Activated CD8-positive, alpha-beta T cell treated with anti-CD3 and anti-CD28 coated beads, Interleukin-2, amount 10 ng/mL, durations not matched to agents 7 days and 5 days (primary cell): ENCODE measurements around the gene KCNJ12. TPM values are rescaled to one million over a fixed set of nuclear protein-coding genes. Genes with fewer than 3 reads are reported as not detected.
A peak's percentile ranks its signal among the peaks of the same experiment; 100 is the strongest.

ENCODE experiments used
- ATAC-seq: fragments of 150-1000 bp; cut with Tn5 transposase; one replicate; pipeline ENCODE4 v1.10.0; 2021; ENCODE audit warnings: moderate library complexity
- CTCF ChIA-PET: fragments of 350-600 bp; sonication (Branson Sonifier 250); formaldehyde crosslinking; loops from one replicate; lab custom pipeline; 2021; ENCODE audit warnings: antibody characterized with exemption; lab: Charles Lee
- POLR2A ChIA-PET: fragments of 350-600 bp; sonication (Branson Sonifier 250); formaldehyde crosslinking; loops from one replicate; lab custom pipeline; 2021; ENCODE audit warnings: antibody characterized with exemption; lab: Charles Lee
- DNase-seq: peaks from one replicate; pipeline ENCODE4 v3.0.0-alpha.2; 2020
- H3K27ac Mint-ChIP-seq: one replicate; pipeline ENCODE4 v1.8.0; 2021; ENCODE audit warnings: mild to moderate bottlenecking, mixed read lengths
- H3K27me3 Mint-ChIP-seq: one replicate; pipeline ENCODE4 v1.8.0; 2021; ENCODE audit warnings: low read depth, mixed read lengths
- H3K36me3 Mint-ChIP-seq: one replicate; pipeline ENCODE4 v1.8.0; 2021; ENCODE audit warnings: low read depth, mixed read lengths
- H3K4me1 Mint-ChIP-seq: one replicate; pipeline ENCODE4 v1.8.0; 2021; ENCODE audit warnings: low read depth, mixed read lengths
- H3K4me3 Mint-ChIP-seq: one replicate; pipeline ENCODE4 v1.8.0; 2021; ENCODE audit warnings: mild to moderate bottlenecking, mixed read lengths
- H3K9me3 Mint-ChIP-seq: one replicate; pipeline ENCODE4 v1.8.0; 2022; ENCODE audit warnings: mixed read lengths; ENCODE audit not compliant: insufficient read depth
- total RNA-seq, 2 experiments: library from RNA; stranded (reverse); gene quantifications; one replicate each; pipeline ENCODE4 v1.2.3, GENCODE V29; 2021

Gene KCNJ12
- total RNA-seq, 2 experiments from 2014 or later = not detected

DNA sequence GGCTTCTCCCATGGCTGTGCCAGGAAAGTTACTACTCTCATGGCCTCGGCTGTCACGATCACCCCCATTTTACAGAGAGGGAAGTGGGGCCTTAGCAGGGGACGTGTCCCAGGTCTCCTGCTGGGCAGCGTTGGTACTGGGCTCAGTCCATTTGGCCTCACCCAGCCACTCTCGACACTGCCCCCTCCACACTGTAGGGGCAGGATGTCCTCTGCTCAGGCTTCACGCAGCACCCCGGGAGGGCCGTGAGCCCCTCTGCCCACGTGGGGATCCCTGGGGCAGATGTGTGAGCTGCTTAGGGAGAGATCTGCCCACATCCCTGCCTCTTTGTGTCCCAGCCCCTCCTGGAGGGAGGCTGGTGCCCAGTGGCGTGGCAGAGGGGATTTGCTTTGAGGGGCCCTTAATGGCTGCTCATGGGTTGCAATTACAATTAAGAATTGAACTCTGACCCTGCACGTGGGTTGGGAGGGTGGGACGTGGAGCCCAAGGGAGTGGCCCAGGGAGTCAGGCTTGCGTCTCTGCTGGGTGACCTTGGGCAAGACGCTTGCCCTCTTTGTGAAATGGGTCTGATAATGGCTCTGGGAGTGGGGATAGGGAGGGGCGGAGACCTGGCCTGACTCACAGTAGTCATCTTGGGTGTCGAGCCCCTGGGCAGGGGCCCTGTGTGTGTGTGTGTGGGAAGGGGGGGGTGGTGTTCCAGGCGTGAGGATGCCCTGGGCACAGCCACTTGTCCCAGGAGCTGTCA, 2.3 kb upstream of the KCNJ12 start:
- DNase-seq (no peak), ATAC-seq (no peak)
- Mint-ChIP-seq H3K4me1 (peaks cover 4% of the 10 kb centered on the region), H3K9me3 (no peaks in the 10 kb centered on the region), H3K36me3 (no peaks in the 10 kb centered on the region), H3K27me3 (peaks cover 27% of the 10 kb centered on the region), H3K4me3 (no peak overlapping the region), H3K27ac (no peak overlapping the region)
- POLR2A ChIA-PET = no interaction called here
- CTCF ChIA-PET = no interaction called here

- H3K4me3 Mint-ChIP-seq = no peak overlapping the region
- CTCF ChIA-PET = no interaction called here
- POLR2A ChIA-PET = no interaction called here
- no peaks in the 10 kb centered on the region for H3K36me3 Mint-ChIP-seq
- DNase-seq (no peak), ATAC-seq (no peak)
- no peak overlapping the region for H3K27ac Mint-ChIP-seq
- H3K4me1 Mint-ChIP-seq = peaks cover 4% of the 10 kb centered on the region
- H3K27me3 Mint-ChIP-seq = peaks cover 27% of the 10 kb centered on the region
- H3K9me3 Mint-ChIP-seq = no peaks in the 10 kb centered on the region
These were observed 1.6 kb upstream of the KCNJ12 start for GRCh38 chr17:21374441-21375161.

- ChIA-PET POLR2A (no interaction called here), CTCF (interaction anchor here (1.5 kb wide), 1 partner anchor 255 kb away, joined by 3 read pairs; no protein-coding TSS in a partner anchor)
- no peak overlapping the region for H3K27ac Mint-ChIP-seq
- H3K4me3 Mint-ChIP-seq = no peak overlapping the region
- peaks cover 4% of the 10 kb centered on the region for H3K4me1 Mint-ChIP-seq
- H3K27me3 Mint-ChIP-seq = peaks cover 27% of the 10 kb centered on the region
- ATAC-seq (no peak), DNase-seq (no peak)
- no peaks in the 10 kb centered on the region for H3K9me3 Mint-ChIP-seq
- H3K36me3 Mint-ChIP-seq = no peaks in the 10 kb centered on the region
These were observed 996 bp upstream of the KCNJ12 start for GRCh38 chr17:21375162-21375560.

- peaks cover 4% of the 10 kb centered on the region for H3K4me1 Mint-ChIP-seq
- ChIA-PET CTCF (interaction anchor here (1.5 kb wide), 1 partner anchor 256 kb away, joined by 3 read pairs; no protein-coding TSS in a partner anchor), POLR2A (no interaction called here)
- H3K36me3 Mint-ChIP-seq = no peaks in the 10 kb centered on the region
- no peak overlapping the region for H3K27ac Mint-ChIP-seq
- no peak for DNase-seq
- H3K4me3 Mint-ChIP-seq = no peak overlapping the region
- no peak for ATAC-seq
- peaks cover 27% of the 10 kb centered on the region for H3K27me3 Mint-ChIP-seq
- H3K9me3 Mint-ChIP-seq = no peaks in the 10 kb centered on the region
These were observed 438 bp upstream of the KCNJ12 start for GRCh38 chr17:21375757-21376080.

- POLR2A ChIA-PET = no interaction called here
- ATAC-seq (no peak), DNase-seq (no peak)
- H3K36me3 Mint-ChIP-seq = no peaks in the 10 kb centered on the region
- no peaks in the 10 kb centered on the region for H3K9me3 Mint-ChIP-seq
- H3K27me3 Mint-ChIP-seq = peaks cover 27% of the 10 kb centered on the region
- CTCF ChIA-PET = interaction anchor here (0.8 to 1.5 kb wide), 2 partner anchors 97 to 257 kb away, joined by 3 read pairs; no protein-coding TSS in a partner anchor
- no peak overlapping the region for H3K27ac Mint-ChIP-seq
- peaks cover 4% of the 10 kb centered on the region for H3K4me1 Mint-ChIP-seq
- no peak overlapping the region for H3K4me3 Mint-ChIP-seq
These were observed 868 bp downstream of the KCNJ12 start for GRCh38 chr17:21376759-21377690.

DNA sequence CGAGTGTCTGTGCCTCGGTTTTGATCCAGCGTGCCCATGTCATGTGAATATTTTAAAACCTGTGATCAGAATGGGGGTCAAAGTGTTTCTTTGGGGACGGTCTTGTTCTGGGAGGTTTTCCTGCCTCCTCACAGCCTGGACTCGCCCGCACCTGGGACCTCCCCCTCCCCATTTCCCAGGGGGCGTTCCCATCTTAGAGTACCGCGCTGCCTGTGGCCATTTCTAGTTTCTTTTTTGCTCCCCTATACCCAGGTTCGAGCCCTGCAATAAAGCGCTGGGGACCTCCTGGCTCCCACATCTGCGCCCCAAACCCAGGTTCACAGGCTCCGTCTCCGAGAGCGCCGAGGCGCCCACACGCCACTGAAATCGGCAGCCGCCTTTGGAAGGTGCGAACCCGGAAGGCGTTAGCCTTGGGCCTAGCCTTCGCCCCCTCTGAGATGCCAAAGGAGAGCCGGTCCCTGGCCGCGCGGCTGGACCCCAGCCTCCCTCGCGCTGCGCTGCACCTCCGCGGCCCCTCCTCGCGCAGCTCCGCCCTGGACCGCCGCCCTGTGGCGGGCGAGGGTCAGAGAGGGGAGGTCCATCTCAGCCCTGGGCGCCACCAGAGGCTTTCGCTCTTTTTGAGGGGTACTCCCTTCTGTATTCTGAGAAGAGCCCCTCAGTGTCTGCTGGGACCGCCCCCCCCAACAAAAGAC, 1.7 kb downstream of the KCNJ12 start:
- Mint-ChIP-seq H3K36me3 (no peaks in the 10 kb centered on the region), H3K27me3 (peaks cover 27% of the 10 kb centered on the region), H3K27ac (no peak overlapping the region), H3K9me3 (no peaks in the 10 kb centered on the region), H3K4me3 (no peak overlapping the region), H3K4me1 (peaks cover 4% of the 10 kb centered on the region)
- POLR2A ChIA-PET = no interaction called here
- ATAC-seq (no peak), DNase-seq (no peak)
- CTCF ChIA-PET = no interaction called here

- Mint-ChIP-seq H3K9me3 (no peaks in the 10 kb centered on the region), H3K4me3 (no peak overlapping the region), H3K4me1 (peaks cover 4% of the 10 kb centered on the region), H3K27me3 (peaks cover 27% of the 10 kb centered on the region), H3K36me3 (no peaks in the 10 kb centered on the region), H3K27ac (no peak overlapping the region)
- ChIA-PET POLR2A (no interaction called here), CTCF (no interaction called here)
- DNase-seq (no peak), ATAC-seq (peak; percentile 13)
These were observed 2.4 kb downstream of the KCNJ12 start for GRCh38 chr17:21378553-21378952.

DNA sequence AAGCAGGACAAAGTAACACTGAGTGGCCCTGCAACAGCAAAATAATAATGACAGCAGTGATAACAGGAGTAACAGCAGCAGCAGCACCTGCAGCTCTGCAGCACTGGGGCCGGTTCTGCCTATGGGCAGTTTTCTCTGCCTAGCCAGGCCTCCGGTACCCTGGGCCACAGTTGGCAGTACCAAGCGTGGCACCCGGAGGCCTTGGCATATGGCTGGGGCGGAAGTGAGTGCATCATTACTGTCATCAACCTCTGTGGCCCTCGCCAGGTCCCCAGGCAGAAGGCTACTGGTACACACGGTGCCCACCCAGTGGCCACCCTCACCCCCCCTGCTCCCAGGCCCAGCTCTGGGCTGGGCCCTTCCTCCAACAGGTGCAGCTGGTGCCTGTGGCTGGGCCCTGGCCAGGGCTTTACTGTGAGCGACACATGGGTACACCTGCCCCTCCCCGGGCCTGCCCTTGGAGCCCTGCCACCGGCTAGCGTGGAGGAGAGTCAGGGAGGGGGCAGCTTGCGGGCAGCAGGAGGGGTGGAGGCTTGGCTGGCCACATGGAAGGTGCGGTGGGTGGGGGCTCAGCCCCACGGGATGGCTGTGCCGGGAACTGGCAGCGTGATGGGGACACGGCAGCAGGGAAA, 3.0 kb downstream of the KCNJ12 start:
- no peak for ATAC-seq
- no peak overlapping the region for H3K27ac Mint-ChIP-seq
- CTCF ChIA-PET = no interaction called here
- no peak for DNase-seq
- POLR2A ChIA-PET = no interaction called here
- no peaks in the 10 kb centered on the region for H3K9me3 Mint-ChIP-seq
- peaks cover 4% of the 10 kb centered on the region for H3K4me1 Mint-ChIP-seq
- H3K36me3 Mint-ChIP-seq = no peaks in the 10 kb centered on the region
- peaks cover 27% of the 10 kb centered on the region for H3K27me3 Mint-ChIP-seq
- no peak overlapping the region for H3K4me3 Mint-ChIP-seq

DNA sequence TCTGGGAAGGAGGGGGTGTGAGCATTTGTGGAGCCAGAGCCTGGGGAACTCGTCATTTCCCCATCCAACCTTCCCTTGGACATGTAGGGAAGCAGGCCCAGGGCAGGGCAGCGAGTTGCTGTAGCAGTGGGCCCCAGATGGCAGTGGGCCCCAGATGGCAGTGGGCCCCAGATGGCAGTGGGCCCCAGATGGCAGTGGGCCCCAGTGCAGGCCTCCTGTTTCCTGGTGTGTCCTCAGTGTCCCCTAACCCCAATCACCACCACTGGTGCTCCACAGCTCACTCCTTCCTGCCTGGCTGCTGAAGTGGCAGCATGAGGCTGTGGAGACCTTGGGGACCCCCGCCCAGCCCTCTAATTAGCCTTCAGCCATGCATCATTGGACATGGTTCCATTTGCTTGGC, 4.5 kb downstream of the KCNJ12 start:
- Mint-ChIP-seq H3K9me3 (no peaks in the 10 kb centered on the region), H3K4me1 (peaks cover 4% of the 10 kb centered on the region), H3K27me3 (peaks cover 19% of the 10 kb centered on the region), H3K36me3 (no peaks in the 10 kb centered on the region), H3K27ac (no peak overlapping the region), H3K4me3 (no peak overlapping the region)
- no peak for DNase-seq
- ATAC-seq = no peak
- ChIA-PET CTCF (no interaction called here), POLR2A (no interaction called here)

DNA sequence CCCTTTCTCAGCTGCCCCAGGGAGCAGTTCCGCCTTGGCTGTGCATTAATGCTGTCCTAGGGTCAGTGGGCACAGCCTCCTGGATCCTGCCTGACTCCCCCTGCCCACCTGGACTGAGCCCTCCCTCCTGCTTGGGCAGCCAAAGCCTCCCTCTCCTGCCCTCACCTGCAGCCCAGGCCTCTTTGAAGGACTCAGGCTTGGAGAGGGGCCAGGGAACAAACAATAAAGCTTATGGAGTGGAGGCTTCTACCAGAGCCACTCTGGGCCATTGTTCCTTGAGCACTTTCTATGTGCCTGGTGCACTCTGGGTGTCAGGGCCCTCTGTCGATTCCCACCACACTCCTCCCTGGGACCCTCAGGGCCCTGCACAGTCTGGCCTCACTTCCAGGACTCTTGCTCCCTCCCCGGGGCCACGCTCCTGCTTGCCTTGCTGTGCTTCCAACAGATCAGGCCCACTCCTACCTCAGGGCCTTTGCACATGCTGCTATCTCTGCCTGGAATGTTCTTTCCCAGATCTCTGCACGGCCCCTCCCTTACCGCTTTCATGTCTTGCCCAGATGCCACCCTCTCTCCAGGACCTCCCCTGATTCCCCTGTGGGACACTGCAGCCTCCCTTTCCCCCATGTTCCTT, 5.0 kb downstream of the KCNJ12 start:
- DNase-seq (no peak), ATAC-seq (no peak)
- POLR2A ChIA-PET = no interaction called here
- peaks cover 4% of the 10 kb centered on the region for H3K4me1 Mint-ChIP-seq
- H3K4me3 Mint-ChIP-seq = no peak overlapping the region
- no peaks in the 10 kb centered on the region for H3K36me3 Mint-ChIP-seq
- H3K27me3 Mint-ChIP-seq = peaks cover 14% of the 10 kb centered on the region
- H3K27ac Mint-ChIP-seq = no peak overlapping the region
- H3K9me3 Mint-ChIP-seq = no peaks in the 10 kb centered on the region
- CTCF ChIA-PET = no interaction called here
